IMR-90 (cell line): Measurements from ENCODE around the gene ROBO1.

Experiments
- BHLHE40 ChIP-seq: fragments of 150-350 bp; IDR thresholded peaks from 2 replicates; pipeline ENCODE4 v1.6.1; 2016; ENCODE audit warnings: mild to moderate bottlenecking, low read depth, low read length
- CHD1 ChIP-seq: IDR thresholded peaks from 2 replicates; pipeline ENCODE4 v1.6.1; 2012; ENCODE audit warnings: low read depth, low read length, improper control_type of control experiment
- CTCF ChIP-seq: conservative IDR thresholded peaks from 2 replicates; pipeline ENCODE4 v1.5.1; 2012; ENCODE audit warnings: mild to moderate bottlenecking, low read depth, low read length, improper control_type of control experiment
- ELK1 ChIP-seq: fragments of 150-350 bp; IDR thresholded peaks from 2 replicates; pipeline ENCODE4 v1.6.1; 2016; ENCODE audit warnings: low read depth, mild to moderate bottlenecking, low read length, moderate library complexity, borderline replicate concordance
- FOS ChIP-seq: fragments of 150-350 bp; IDR thresholded peaks from 2 replicates; pipeline ENCODE4 v1.6.1; 2016; ENCODE audit warnings: low read depth, low read length
- MAFK ChIP-seq: IDR thresholded peaks from 2 replicates; pipeline ENCODE4 v1.6.1; 2012; ENCODE audit warnings: low read depth, low read length, improper control_type of control experiment
- MAZ ChIP-seq: IDR thresholded peaks from 2 replicates; pipeline ENCODE4 v1.6.1; 2012; ENCODE audit warnings: low read depth, mild to moderate bottlenecking, low read length, improper control_type of control experiment, moderate library complexity, borderline replicate concordance
- NFE2L2 ChIP-seq: fragments of 150-350 bp; IDR thresholded peaks from 2 replicates; pipeline ENCODE4 v1.6.1; 2016; ENCODE audit warnings: low read depth, mild to moderate bottlenecking, low read length
- POLR2A ChIP-seq: IDR thresholded peaks from 2 replicates; pipeline ENCODE4 v1.6.1; 2012; ENCODE audit warnings: mild to moderate bottlenecking, low read depth, low read length
- RAD21 ChIP-seq: IDR thresholded peaks from 2 replicates; pipeline ENCODE4 v1.6.1; 2012; ENCODE audit warnings: low read length, improper control_type of control experiment
- RCOR1 ChIP-seq: IDR thresholded peaks from 2 replicates; pipeline ENCODE4 v1.6.1; 2012; ENCODE audit warnings: mild to moderate bottlenecking, low read length, improper control_type of control experiment; ENCODE audit not compliant: insufficient replicate concordance
- RFX5 ChIP-seq: IDR thresholded peaks from 2 replicates; pipeline ENCODE4 v1.8.0; 2012; ENCODE audit warnings: low read depth, mild to moderate bottlenecking, low read length, moderate library complexity
- SMC3 ChIP-seq: fragments of 150-350 bp; IDR thresholded peaks from 2 replicates; pipeline ENCODE4 v1.6.1; 2016; ENCODE audit warnings: low read depth, mild to moderate bottlenecking, antibody characterized with exemption, low read length, moderate library complexity
- USF2 ChIP-seq: fragments of 150-350 bp; IDR thresholded peaks from 2 replicates; pipeline ENCODE4 v1.6.1; 2017; ENCODE audit warnings: mild to moderate bottlenecking, antibody characterized with exemption, low read length, low read depth

GRCh38 chr3:78863306-78864203, 904.2 kb downstream of the ROBO1 start:
- TF ChIP-seq CTCF (no peak), POLR2A (no peak), USF2 (no peak), FOS (no peak), MAZ (no peak), RAD21 (no peak), CHD1 (no peak), MAFK (no peak), RFX5 (no peak), SMC3 (no peak), ELK1 (no peak), BHLHE40 (no peak), NFE2L2 (no peak), RCOR1 (no peak)
